ENCODE data around the gene MLH3.

GRCh38 chr14:75001899-75002298 is 49.4 kb downstream of the MLH3 start:
- TF ChIP-seq POLR2A (IDR thresholded peaks at IDR 0.05) (no peak), CTCF (IDR thresholded peaks at IDR 0.05) (no peak), POLR2AphosphoS5 (IDR thresholded peaks at IDR 0.05) (no peak)
